ENCODE data around the gene C1orf94. TPM values are rescaled to one million over a fixed set of nuclear protein-coding genes. Genes with fewer than 3 reads are reported as not detected.

Gene C1orf94
- total RNA-seq, 1 donor from 2014 or later = not detected

- intact Hi-C loops (cut with micrococcal nuclease) = no loop called here
Measured at GRCh38 chr1:34237151-34237815, 60.6 kb downstream of the C1orf94 start.

- intact Hi-C loops (cut with micrococcal nuclease) = no loop called here
Measured at GRCh38 chr1:34245967-34246366, 69.3 kb downstream of the C1orf94 start.

GRCh38 chr1:34250342-34250741, 73.6 kb downstream of the C1orf94 start:
- intact Hi-C loops (cut with micrococcal nuclease) = no loop called here

- intact Hi-C loops (cut with micrococcal nuclease) = no loop called here
Measured at GRCh38 chr1:34262023-34262853, 85.5 kb downstream of the C1orf94 start.

- intact Hi-C loops (cut with micrococcal nuclease) = no loop called here
Measured at GRCh38 chr1:34262921-34263320, 86.2 kb downstream of the C1orf94 start.

GRCh38 chr1:34263406-34263805, 86.7 kb downstream of the C1orf94 start:
- intact Hi-C loops (cut with micrococcal nuclease) = no loop called here

GRCh38 chr1:34265396-34265795, 88.7 kb downstream of the C1orf94 start:
- intact Hi-C loops (cut with micrococcal nuclease) = no loop called here

- intact Hi-C loops (cut with micrococcal nuclease) = no loop called here
Measured at GRCh38 chr1:34266127-34266951, 89.6 kb downstream of the C1orf94 start.

- intact Hi-C loops (cut with micrococcal nuclease) = no loop called here
Measured at GRCh38 chr1:34267326-34267725, 90.6 kb downstream of the C1orf94 start.

- intact Hi-C loops (cut with micrococcal nuclease) = no loop called here
Measured at GRCh38 chr1:34268311-34268954, 91.7 kb downstream of the C1orf94 start.

Other genes starting within 250 kb of the C1orf94 start
- gene CSMD2, start 11.7 kb upstream of the C1orf94 start, total RNA-seq = not detected in 2 replicates

Data from T-helper 2 cell treated with Interferon-gamma antibody and Interleukin-4, amounts not matched to agents 100 ng/mL and 5 ng/mL, for 36 hours (primary cell).